ENCODE measurements around the gene CLK4.

Gene CLK4

GRCh38 chr5:178564811-178565550 lies 61.9 kb downstream of the CLK4 start:
- H3K27ac ChIP-seq (ENCODE audit: low read depth, low read length, poor library complexity, severe bottlenecking) = no peak overlapping the region
- H2AFZ ChIP-seq (ENCODE audit: low read length) = no peak overlapping the region
- TF ChIP-seq CTCF (IDR thresholded peaks at IDR 0.05; ENCODE audit: low read length) (no peak), EZH2 (IDR thresholded peaks at IDR 0.05; ENCODE audit: borderline replicate concordance, low read length) (no peak)
- no peaks in the 10 kb centered on the region for H3K36me3 ChIP-seq (ENCODE audit: insufficient read depth, low read length)
- no peaks in the 10 kb centered on the region for H3K9me2 ChIP-seq (ENCODE audit: low read depth, low read length)
- H4K20me1 ChIP-seq (ENCODE audit: insufficient read depth, low read length) = no peaks in the 10 kb centered on the region
- no peaks in the 10 kb centered on the region; the same call in 1 of the 2 replicates for H3K27me3 ChIP-seq (ENCODE audit: insufficient read depth, low read length)
- H3K4me1 ChIP-seq (ENCODE audit: insufficient read depth, low read length, severe bottlenecking) = no peaks in the 10 kb centered on the region
- H3F3A ChIP-seq (ENCODE audit: insufficient read depth, low read length) = no peaks in the 10 kb centered on the region
- H3K9me3 ChIP-seq (ENCODE audit: low read length) = no peaks in the 10 kb centered on the region
- no peak overlapping the region for H3K4me3 ChIP-seq (ENCODE audit: low read depth, low read length, poor library complexity, severe bottlenecking)
- H3K9ac ChIP-seq (ENCODE audit: low read length) = no peak overlapping the region
- no peaks in the 10 kb centered on the region for H3K79me2 ChIP-seq (ENCODE audit: insufficient read depth, low read length)
- no peak overlapping the region for H3K4me2 ChIP-seq (ENCODE audit: low read length)

- TF ChIP-seq EZH2 (IDR thresholded peaks at IDR 0.05; ENCODE audit: borderline replicate concordance, low read length) (no peak), CTCF (IDR thresholded peaks at IDR 0.05; ENCODE audit: low read length) (no peak)
- no peaks in the 10 kb centered on the region for H3K4me1 ChIP-seq (ENCODE audit: insufficient read depth, low read length, severe bottlenecking)
- no peaks in the 10 kb centered on the region for H3K79me2 ChIP-seq (ENCODE audit: insufficient read depth, low read length)
- H3K9ac ChIP-seq (ENCODE audit: low read length) = no peak overlapping the region
- H3K27ac ChIP-seq (ENCODE audit: low read depth, low read length, poor library complexity, severe bottlenecking) = no peak overlapping the region
- no peaks in the 10 kb centered on the region for H3K9me3 ChIP-seq (ENCODE audit: low read length)
- H3K4me3 ChIP-seq (ENCODE audit: low read depth, low read length, poor library complexity, severe bottlenecking) = no peak overlapping the region
- no peaks in the 10 kb centered on the region for H3F3A ChIP-seq (ENCODE audit: insufficient read depth, low read length)
- H3K36me3 ChIP-seq (ENCODE audit: insufficient read depth, low read length) = no peaks in the 10 kb centered on the region
- H3K27me3 ChIP-seq (ENCODE audit: insufficient read depth, low read length) = no peaks in the 10 kb centered on the region; the same call in 1 of the 2 replicates
- H4K20me1 ChIP-seq (ENCODE audit: insufficient read depth, low read length) = no peaks in the 10 kb centered on the region
- no peaks in the 10 kb centered on the region for H3K9me2 ChIP-seq (ENCODE audit: low read depth, low read length)
- H3K4me2 ChIP-seq (ENCODE audit: low read length) = no peak overlapping the region
- H2AFZ ChIP-seq (ENCODE audit: low read length) = no peak overlapping the region
These were observed 62.5 kb downstream of the CLK4 start for GRCh38 chr5:178564397-178564796.

DNA sequence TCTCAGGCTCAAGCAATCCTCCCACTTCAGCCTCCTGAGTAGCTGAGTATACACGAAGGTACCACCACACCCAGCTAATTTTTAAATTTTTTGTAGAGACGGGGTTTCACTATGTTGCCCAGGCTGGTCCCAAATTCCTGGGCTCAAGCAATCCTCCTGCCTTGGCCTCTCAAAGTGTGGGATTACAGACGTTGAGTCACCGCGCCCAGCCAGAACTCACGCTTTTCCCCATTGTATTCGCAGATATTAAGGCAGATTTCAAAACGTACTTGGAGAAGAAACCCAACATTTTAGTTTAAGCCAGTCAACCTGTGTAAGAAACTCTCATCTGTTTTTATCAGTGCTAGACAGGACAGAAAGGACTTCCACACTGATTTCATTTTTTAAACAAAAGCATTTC lies 63.2 kb downstream of the CLK4 start:
- TF ChIP-seq EZH2 (IDR thresholded peaks at IDR 0.05; ENCODE audit: borderline replicate concordance, low read length) (no peak), CTCF (IDR thresholded peaks at IDR 0.05; ENCODE audit: low read length) (no peak)
- Histone ChIP-seq H3K9ac (ENCODE audit: low read length) (no peak overlapping the region), H3K4me2 (ENCODE audit: low read length) (no peak overlapping the region), H3K36me3 (ENCODE audit: insufficient read depth, low read length) (no peaks in the 10 kb centered on the region), H2AFZ (ENCODE audit: low read length) (no peak overlapping the region), H3K27me3 (ENCODE audit: insufficient read depth, low read length) (no peaks in the 10 kb centered on the region), H3K4me3 (ENCODE audit: low read depth, low read length, poor library complexity, severe bottlenecking) (no peak overlapping the region), H3F3A (ENCODE audit: insufficient read depth, low read length) (no peaks in the 10 kb centered on the region), H4K20me1 (ENCODE audit: insufficient read depth, low read length) (no peaks in the 10 kb centered on the region), H3K27ac (ENCODE audit: low read depth, low read length, poor library complexity, severe bottlenecking) (no peak overlapping the region), H3K4me1 (ENCODE audit: insufficient read depth, low read length, severe bottlenecking) (no peaks in the 10 kb centered on the region), H3K79me2 (ENCODE audit: insufficient read depth, low read length) (no peaks in the 10 kb centered on the region), H3K9me3 (ENCODE audit: low read length) (no peaks in the 10 kb centered on the region), H3K9me2 (ENCODE audit: low read depth, low read length) (no peaks in the 10 kb centered on the region)
